Astrocyte of the cerebellum (primary cell): ENCODE results near the gene GNPDA1.

Experiments used
- DNase-seq: peaks from one replicate; pipeline ENCODE4 v3.0.0-alpha.2; 2011; ENCODE audit warnings: low read depth
- H3K4me3 ChIP-seq: 2 replicates; pipeline ENCODE4 v1.5.1; 2011; ENCODE audit warnings: mild to moderate bottlenecking, low read depth, low read length, moderate library complexity
- CTCF ChIP-seq: IDR thresholded peaks from 2 replicates; pipeline ENCODE4 v1.5.1; 2012; ENCODE audit warnings: low read length, low read depth, moderate library complexity, mild to moderate bottlenecking; ENCODE audit errors: missing control alignments
- in situ Hi-C: cut with HindIII; loops from 2 replicates; pipeline ENCODE4 v1.10.0; 2017; ENCODE audit warnings: low sequenced_read_pairs

GNPDA1 gene

GRCh38 chr5:141954194-141954593 lies 58.6 kb downstream of the GNPDA1 start:
- no peak for DNase-seq
- H3K4me3 ChIP-seq: no peak overlapping the region
- in situ Hi-C loops: no loop called here
- no peak for TF ChIP-seq CTCF

GRCh38 chr5:141952020-141952419 lies 60.8 kb downstream of the GNPDA1 start:
- DNase-seq: no peak
- H3K4me3 ChIP-seq: no peak overlapping the region
- in situ Hi-C loops: no loop called here
- TF ChIP-seq CTCF: no peak

GRCh38 chr5:141951332-141951781 lies 61.5 kb downstream of the GNPDA1 start:
- no peak for DNase-seq
- peak; percentile 53 for TF ChIP-seq CTCF
- in situ Hi-C loops: no loop called here
- no peak overlapping the region for H3K4me3 ChIP-seq
